Thymus (tissue), 11 donors: Measurements from ENCODE around the gene MT1X. TPM values are rescaled to one million over a fixed set of nuclear protein-coding genes. Genes with fewer than 3 reads are reported as not detected.

Source experiments
- DNase-seq, 9 donors: peaks; one replicate each; pipeline ENCODE4 v3.0.0-alpha.2; 2013; ENCODE audit warnings: low spot score in 9 of 9, low read depth in 6 of 9, missing footprints in 1 of 9
- H3K27ac ChIP-seq, 2 donors: one replicate each; pipeline ENCODE4 v1.5.1; 2013; ENCODE audit warnings: control low read depth in 1 of 2, low read depth in 1 of 2, low read length in 1 of 2, mild to moderate bottlenecking in 1 of 2, moderate library complexity in 1 of 2
- H3K27me3 ChIP-seq, 2 donors: one replicate each; pipeline ENCODE4 v1.5.1; 2013; ENCODE audit warnings: low read length in 1 of 2; ENCODE audit not compliant: control insufficient read depth in 2 of 2, insufficient read depth in 1 of 2
- H3K36me3 ChIP-seq, 2 donors: one replicate each; pipeline ENCODE4 v1.5.1; 2013; ENCODE audit warnings: low read length in 1 of 2, mild to moderate bottlenecking in 1 of 2, moderate library complexity in 1 of 2; ENCODE audit not compliant: control insufficient read depth in 2 of 2, insufficient read depth in 2 of 2
- H3K4me1 ChIP-seq, 2 donors: one replicate each; pipeline ENCODE4 v1.5.1; 2013; ENCODE audit warnings: low read length in 2 of 2; ENCODE audit not compliant: control insufficient read depth in 2 of 2, insufficient read depth in 2 of 2
- H3K4me3 ChIP-seq, 2 donors: one replicate each; pipeline ENCODE4 v1.5.1; 2013; ENCODE audit warnings: low read length in 2 of 2, control low read depth in 1 of 2, mild to moderate bottlenecking in 1 of 2
- H3K9me3 ChIP-seq, 2 donors: one replicate each; pipeline ENCODE4 v1.5.1; 2013; ENCODE audit warnings: low read length in 1 of 2, mild to moderate bottlenecking in 1 of 2; ENCODE audit not compliant: control insufficient read depth in 2 of 2, insufficient read depth in 1 of 2
- WGBS: extraction: QIAGEN DNeasy Blood & Tissue Kit; methylation state at CpG from one replicate; pipeline ENCODE4 v1.1.7; 2013; 5-methylcytosine and 5-hydroxymethylcytosine counted together
- polyA plus RNA-seq: library from polyadenylated mRNA; stranded (reverse); fragments of 200-250 nt; gene quantifications from one replicate; pipeline ENCODE4 v1.2.3, GENCODE V29; 2013
- total RNA-seq: library from RNA; stranded (reverse); fragments of 120-200 nt; gene quantifications from one replicate; pipeline ENCODE4 v1.2.4, GENCODE V29; 2013
- donor health status: healthy.

Gene MT1X
- total and polyA plus RNA-seq, 2 donors = 21.2 to 3,725 TPM

GRCh38 chr16:56682703-56683397, 580 bp downstream of the MT1X start:
- H3K36me3 ChIP-seq = no peaks in the 10 kb centered on the region
- 52% methylated on average over 8 of the region's 8 CpGs for WGBS
- H3K4me1 ChIP-seq = peaks cover 18 to 22% of the 10 kb centered on the region in 2 donors
- peak overlapping the region; percentile 60 to 74 for H3K4me3 ChIP-seq
- peak overlapping the region in 1 of 2 donors; percentile 87 for H3K27ac ChIP-seq
- H3K9me3 ChIP-seq = peaks cover 0 to 11% of the 10 kb centered on the region in 2 donors
- H3K27me3 ChIP-seq = peaks cover 0 to 18% of the 10 kb centered on the region in 2 donors
- DNase-seq = no peak

- peak overlapping the region in 1 of 2 donors; percentile 74 for H3K4me3 ChIP-seq
- H3K36me3 ChIP-seq = no peaks in the 10 kb centered on the region
- H3K27me3 ChIP-seq = peaks cover 0 to 18% of the 10 kb centered on the region in 2 donors
- 81% methylated on average over 5 of the region's 5 CpGs for WGBS
- H3K27ac ChIP-seq = peak overlapping the region in 1 of 2 donors; percentile 48
- no peak for DNase-seq
- peaks cover 18 to 22% of the 10 kb centered on the region in 2 donors for H3K4me1 ChIP-seq
- peaks cover 0 to 11% of the 10 kb centered on the region in 2 donors for H3K9me3 ChIP-seq
Observed at GRCh38 chr16:56683424-56684172, 1.3 kb downstream of the MT1X start.

GRCh38 chr16:56684256-56684925, 2.1 kb downstream of the MT1X start:
- Histone ChIP-seq H3K4me1 (peaks cover 18 to 22% of the 10 kb centered on the region in 2 donors), H3K27ac (no peak overlapping the region), H3K4me3 (no peak overlapping the region), H3K36me3 (no peaks in the 10 kb centered on the region), H3K27me3 (peaks cover 0 to 14% of the 10 kb centered on the region in 2 donors), H3K9me3 (peaks cover 0 to 11% of the 10 kb centered on the region in 2 donors)
- DNase-seq = no peak
- WGBS = 92% methylated on average over 4 of the region's 4 CpGs

- Histone ChIP-seq H3K27me3 (peaks cover 0 to 17% of the 10 kb centered on the region in 2 donors), H3K4me3 (no peak overlapping the region), H3K27ac (no peak overlapping the region), H3K36me3 (no peaks in the 10 kb centered on the region), H3K4me1 (peaks cover 18 to 22% of the 10 kb centered on the region in 2 donors), H3K9me3 (peaks cover 0 to 11% of the 10 kb centered on the region in 2 donors)
- 97% methylated on average over 4 of the region's 4 CpGs for WGBS
- DNase-seq = no peak
Observed at GRCh38 chr16:56684926-56685590, 2.8 kb downstream of the MT1X start.

GRCh38 chr16:56686758-56687157, 4.5 kb downstream of the MT1X start:
- H3K36me3 ChIP-seq = no peaks in the 10 kb centered on the region
- WGBS = 98% methylated on average over 7 of the region's 7 CpGs

GRCh38 chr16:56688762-56689161, 6.5 kb downstream of the MT1X start:
- H3K27me3 ChIP-seq = peaks cover 0 to 12% of the 10 kb centered on the region in 2 donors
- peaks cover 0 to 11% of the 10 kb centered on the region in 2 donors for H3K9me3 ChIP-seq
- no peaks in the 10 kb centered on the region for H3K36me3 ChIP-seq
- no peak for DNase-seq
- H3K27ac ChIP-seq = no peak overlapping the region
- 58% methylated on average over 1 of the region's 1 CpG for WGBS
- no peak overlapping the region for H3K4me3 ChIP-seq
- peaks cover 1 to 6% of the 10 kb centered on the region in 2 donors for H3K4me1 ChIP-seq

More at GRCh38 chr16:56686758-56687157, 4.5 kb downstream of the MT1X start:
- no peak overlapping the region for H3K27ac ChIP-seq
- peaks cover 18 to 20% of the 10 kb centered on the region in 2 donors for H3K4me1 ChIP-seq
- H3K9me3 ChIP-seq = peaks cover 0 to 11% of the 10 kb centered on the region in 2 donors
- peaks cover 0 to 21% of the 10 kb centered on the region in 2 donors for H3K27me3 ChIP-seq
- no peak overlapping the region for H3K4me3 ChIP-seq
- no peak for DNase-seq

GRCh38 chr16:56689171-56689570, 6.9 kb downstream of the MT1X start:
- Histone ChIP-seq H3K4me1 (peaks cover 0 to 4% of the 10 kb centered on the region in 2 donors), H3K4me3 (no peak overlapping the region), H3K9me3 (peaks cover 0 to 11% of the 10 kb centered on the region in 2 donors), H3K36me3 (no peaks in the 10 kb centered on the region), H3K27ac (no peak overlapping the region), H3K27me3 (peaks cover 0 to 12% of the 10 kb centered on the region in 2 donors)
- WGBS = 91% methylated on average over 3 of the region's 3 CpGs
- DNase-seq = no peak

- no peak overlapping the region for H3K4me3 ChIP-seq
- peaks cover 0 to 15% of the 10 kb centered on the region in 2 donors for H3K27me3 ChIP-seq
- WGBS = 98% methylated on average over 4 of the region's 4 CpGs
- H3K9me3 ChIP-seq = peaks cover 0 to 17% of the 10 kb centered on the region in 2 donors
- DNase-seq = no peak
- no peaks in the 10 kb centered on the region for H3K36me3 ChIP-seq
- no peak overlapping the region for H3K27ac ChIP-seq
- no peaks in the 10 kb centered on the region for H3K4me1 ChIP-seq
Observed at GRCh38 chr16:56690420-56691122, 8.3 kb downstream of the MT1X start.
